WI38 (cell line): ENCODE measurements around the gene NEU2.
A peak's percentile ranks its signal among the peaks of the same experiment; 100 is the strongest.

Experiments
- H3K4me3 ChIP-seq: 2 replicates; pipeline ENCODE4 v1.5.1; 2011; ENCODE audit warnings: low read depth, mild to moderate bottlenecking, control low read depth, low read length
- CTCF ChIP-seq: IDR thresholded peaks from 2 replicates; pipeline ENCODE4 v1.5.1; 2012; ENCODE audit warnings: low read depth, mild to moderate bottlenecking, control low read depth, low read length

The NEU2 gene

GRCh38 chr2:233060980-233061590, 28.6 kb downstream of the NEU2 start:
- TF ChIP-seq CTCF, result no peak
- no peak overlapping the region for H3K4me3 ChIP-seq

- H3K4me3 ChIP-seq, result no peak overlapping the region
- TF ChIP-seq CTCF, result no peak
These were observed 29.3 kb downstream of the NEU2 start for GRCh38 chr2:233061591-233062450.

- no peak for TF ChIP-seq CTCF
- H3K4me3 ChIP-seq, result no peak overlapping the region
These were observed 30.0 kb downstream of the NEU2 start for GRCh38 chr2:233062451-233062850.

- H3K4me3 ChIP-seq, result no peak overlapping the region
- TF ChIP-seq CTCF, result no peak
These were observed 30.4 kb downstream of the NEU2 start for GRCh38 chr2:233062946-233063268.

GRCh38 chr2:233063269-233063975, 30.9 kb downstream of the NEU2 start:
- no peak overlapping the region for H3K4me3 ChIP-seq
- peak; percentile 10; the same call in 1 of the 2 replicates for TF ChIP-seq CTCF

- H3K4me3 ChIP-seq, result no peak overlapping the region
- TF ChIP-seq CTCF, result no peak
These were observed 31.5 kb downstream of the NEU2 start for GRCh38 chr2:233063976-233064411.
